SU-DHL-6 (cell line): Measurements from ENCODE around the gene TOM1.

Experiments
- H2AFZ ChIP-seq: fragments of 200-600 bp; sonication (generic); 2 replicates; pipeline ENCODE4 v1.6.1; 2014; ENCODE audit warnings: low read depth, mild to moderate bottlenecking, moderate library complexity, mixed read lengths, antibody characterized with exemption, low read length; ENCODE audit not compliant: severe bottlenecking
- H3F3A ChIP-seq: fragments of 200-600 bp; shearing (Covaris generic); 2 replicates; pipeline ENCODE4 v1.6.0; 2016; ENCODE audit warnings: antibody characterized with exemption, mild to moderate bottlenecking; ENCODE audit not compliant: insufficient read depth
- H3K27ac ChIP-seq: fragments of 200-600 bp; sonication (generic); 2 replicates; pipeline ENCODE4 v1.5.1; 2016; ENCODE audit warnings: low read depth, mild to moderate bottlenecking, low read length, moderate library complexity, mixed read lengths
- H3K27me3 ChIP-seq: fragments of 200-600 bp; sonication (generic), shearing (Covaris generic); 2 replicates; pipeline ENCODE4 v1.6.0; 2014; ENCODE audit warnings: mild to moderate bottlenecking, low read length
- H3K36me3 ChIP-seq: fragments of 200-600 bp; sonication (generic); 2 replicates; pipeline ENCODE4 v1.6.1; 2014; ENCODE audit warnings: mild to moderate bottlenecking, low read length, mixed read lengths
- H3K4me2 ChIP-seq: fragments of 300-600, 200-600 bp; shearing (Covaris generic), sonication (generic); 2 replicates; pipeline ENCODE4 v1.6.0; 2014; ENCODE audit warnings: low read length, low read depth, mild to moderate bottlenecking; ENCODE audit not compliant: poor library complexity, severe bottlenecking
- H3K4me3 ChIP-seq: fragments of 200-600 bp; sonication (generic); 2 replicates; pipeline ENCODE4 v1.5.1; 2014; ENCODE audit warnings: antibody characterized with exemption, low read length, mild to moderate bottlenecking, mixed read lengths; ENCODE audit not compliant: insufficient read depth, poor library complexity, severe bottlenecking
- H3K79me2 ChIP-seq: fragments of 200-600 bp; sonication (generic); 2 replicates; pipeline ENCODE4 v1.6.1; 2014; ENCODE audit warnings: mild to moderate bottlenecking, low read length, moderate library complexity; ENCODE audit not compliant: insufficient read depth
- H3K9ac ChIP-seq: fragments of 200-600 bp; sonication (generic); 2 replicates; pipeline ENCODE4 v1.7.0; 2014; ENCODE audit warnings: mild to moderate bottlenecking, low read length
- H3K9me2 ChIP-seq: fragments of 200-600 bp; sonication (generic); replicated peaks from 2 replicates; pipeline ENCODE4 v1.6.1; 2014; ENCODE audit warnings: low read length; ENCODE audit not compliant: insufficient read depth
- H3K9me3 ChIP-seq: fragments of 200-600 bp; sonication (generic); 2 replicates; pipeline ENCODE4 v1.6.1; 2014; ENCODE audit warnings: low read length, mixed read lengths; ENCODE audit not compliant: insufficient read depth
- H4K20me1 ChIP-seq: fragments of 200-600 bp; sonication (generic); 2 replicates; pipeline ENCODE4 v1.6.1; 2014; ENCODE audit warnings: low read depth, mild to moderate bottlenecking, antibody characterized with exemption, low read length, moderate library complexity, mixed read lengths
- CTCF ChIP-seq: fragments of 200-600 bp; sonication (generic); IDR thresholded peaks from one replicate; pipeline ENCODE4 v1.5.1; 2017; ENCODE audit warnings: antibody characterized with exemption, mild to moderate bottlenecking, low read length, moderate library complexity; ENCODE audit not compliant: insufficient read depth, poor library complexity, severe bottlenecking
- EZH2phosphoT487 ChIP-seq: fragments of 200-600 bp; sonication (generic), shearing (Covaris generic); conservative IDR thresholded peaks from 2 replicates; pipeline ENCODE4 v1.6.1; 2018; ENCODE audit warnings: mild to moderate bottlenecking, antibody characterized with exemption, low read length, moderate library complexity, mixed read lengths

TOM1 gene

GRCh38 chr22:35299217-35299672 is 449 bp upstream of the TOM1 start:
- Histone ChIP-seq H4K20me1 (no peaks in the 10 kb centered on the region), H3K4me3 (peak overlapping the region; percentile 81), H3F3A (peaks cover 26% of the 10 kb centered on the region), H2AFZ (peak overlapping the region; percentile 96), H3K4me2 (peak overlapping the region; percentile 88), H3K9me2 (no peaks in the 10 kb centered on the region), H3K27me3 (no peaks in the 10 kb centered on the region), H3K79me2 (no peaks in the 10 kb centered on the region), H3K9me3 (no peaks in the 10 kb centered on the region), H3K9ac (peak overlapping the region; percentile 70), H3K36me3 (peaks cover 16% of the 10 kb centered on the region; the same call in 1 of the 2 replicates), H3K27ac (peak overlapping the region; percentile 65)
- TF ChIP-seq EZH2phosphoT487 (no peak), CTCF (no peak)

GRCh38 chr22:35301372-35301874 is 1.7 kb downstream of the TOM1 start:
- Histone ChIP-seq H2AFZ (no peak overlapping the region), H3K9ac (no peak overlapping the region), H4K20me1 (no peaks in the 10 kb centered on the region), H3K36me3 (peaks cover 2% of the 10 kb centered on the region; the same call in 1 of the 2 replicates), H3K27ac (no peak overlapping the region), H3K4me2 (no peak overlapping the region), H3K4me3 (no peak overlapping the region), H3K9me2 (no peaks in the 10 kb centered on the region), H3K79me2 (no peaks in the 10 kb centered on the region), H3K27me3 (no peaks in the 10 kb centered on the region), H3K9me3 (no peaks in the 10 kb centered on the region), H3F3A (peaks cover 18% of the 10 kb centered on the region)
- no peak for TF ChIP-seq EZH2phosphoT487
- TF ChIP-seq CTCF, result no peak

- TF ChIP-seq EZH2phosphoT487, result no peak
- TF ChIP-seq CTCF, result no peak
- no peak overlapping the region for H3K9ac ChIP-seq
- no peaks in the 10 kb centered on the region for H3K27me3 ChIP-seq
- no peak overlapping the region for H3K4me2 ChIP-seq
- H3K27ac ChIP-seq, result no peak overlapping the region
- peaks cover 12% of the 10 kb centered on the region for H3F3A ChIP-seq
- H3K9me2 ChIP-seq, result no peaks in the 10 kb centered on the region
- H3K9me3 ChIP-seq, result no peaks in the 10 kb centered on the region
- H2AFZ ChIP-seq, result no peak overlapping the region
- H3K36me3 ChIP-seq, result no peaks in the 10 kb centered on the region
- H3K79me2 ChIP-seq, result no peaks in the 10 kb centered on the region
- no peak overlapping the region for H3K4me3 ChIP-seq
- H4K20me1 ChIP-seq, result no peaks in the 10 kb centered on the region
Measured at GRCh38 chr22:35303029-35303624, 3.4 kb downstream of the TOM1 start.
